Colon (tissue), 2 donors: ENCODE data around the gene OR1I1.

ENCODE experiments used
- FAIRE-seq: peaks from 2 replicates; lab custom pipeline; 2012; peaks lifted over from hg19 to GRCh38; lab: Jason Lieb, UNC
- donor health status: control.
- donor health status: control.

The OR1I1 gene

GRCh38 chr19:15118789-15119494, 36.9 kb downstream of the OR1I1 start:
- no peak for FAIRE-seq

GRCh38 chr19:15120135-15121026, 38.4 kb downstream of the OR1I1 start:
- FAIRE-seq, result no peak

GRCh38 chr19:15122331-15123030, 40.5 kb downstream of the OR1I1 start:
- FAIRE-seq, result no peak

- no peak for FAIRE-seq
These were observed 41.2 kb downstream of the OR1I1 start for GRCh38 chr19:15123031-15123890.

GRCh38 chr19:15123900-15124299, 41.9 kb downstream of the OR1I1 start:
- no peak for FAIRE-seq

- no peak for FAIRE-seq
These were observed 42.7 kb downstream of the OR1I1 start for GRCh38 chr19:15124572-15125231.

- FAIRE-seq, result no peak
These were observed 43.4 kb downstream of the OR1I1 start for GRCh38 chr19:15125232-15126067.

- FAIRE-seq, result no peak
These were observed 44.3 kb downstream of the OR1I1 start for GRCh38 chr19:15126131-15126910.

- no peak for FAIRE-seq
These were observed 46.3 kb downstream of the OR1I1 start for GRCh38 chr19:15128162-15128770.

GRCh38 chr19:15129856-15130585, 48.0 kb downstream of the OR1I1 start:
- no peak for FAIRE-seq

- no peak for FAIRE-seq
These were observed 54.4 kb downstream of the OR1I1 start for GRCh38 chr19:15136234-15136954.

GRCh38 chr19:15137777-15138176, 55.8 kb downstream of the OR1I1 start:
- no peak for FAIRE-seq

GRCh38 chr19:15138427-15138826, 56.4 kb downstream of the OR1I1 start:
- FAIRE-seq, result no peak

GRCh38 chr19:15141143-15141542, 59.1 kb downstream of the OR1I1 start:
- FAIRE-seq, result no peak

GRCh38 chr19:15142313-15142712, 60.3 kb downstream of the OR1I1 start:
- FAIRE-seq, result no peak
